ENCODE data around the gene TCTA. TPM values are rescaled to one million over a fixed set of nuclear protein-coding genes. Genes with fewer than 3 reads are reported as not detected.

TCTA gene
- total and polyA plus RNA-seq, 2 donors (not counting 3 experiments of a cell fraction or from before 2014, with no cell fraction given), result 21.9 to 32.3 TPM

DNA sequence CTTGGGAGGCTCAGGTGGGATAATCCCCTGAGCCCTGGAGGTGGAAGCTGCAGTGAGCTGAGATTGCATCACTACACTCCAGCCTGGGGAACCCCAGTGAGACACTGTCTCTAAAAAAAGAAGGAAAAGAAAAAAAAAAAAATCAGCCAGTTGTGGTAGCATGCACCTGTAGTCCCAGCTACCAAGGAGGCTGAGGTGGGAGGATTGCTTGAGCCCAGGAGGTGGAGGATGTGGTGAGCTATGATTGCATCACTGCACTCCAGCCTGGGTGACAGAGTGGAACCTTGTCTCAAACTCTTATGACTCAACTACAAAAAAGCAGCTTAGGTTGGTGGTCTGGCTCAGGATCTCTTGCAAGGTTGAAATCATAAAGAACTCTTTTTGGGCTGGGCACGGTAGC, 34.7 kb upstream of the TCTA start:
- intact Hi-C loops (cut with micrococcal nuclease) (no loop called here), dilution Hi-C loops (cut with MboI; ENCODE audit: extremely low pct_ligation_motif_present, low sequenced_read_pairs) (no loop called here)
- TF ChIP-seq EZH2 (IDR thresholded peaks at IDR 0.05; ENCODE audit: borderline replicate concordance, low read depth, low read length, severe bottlenecking) (no peak), JUN (IDR thresholded peaks at IDR 0.05; ENCODE audit: borderline replicate concordance, insufficient read depth, insufficient read length, low read depth) (no peak), GATA2 (IDR thresholded peaks at IDR 0.05; ENCODE audit: insufficient read depth, insufficient read length, low read depth, low read length) (no peak), POLR2A (IDR thresholded peaks at IDR 0.05; ENCODE audit: low read depth, low read length) (no peak), MYC (IDR thresholded peaks at IDR 0.05; ENCODE audit: low read depth, low read length) (no peak), POLR2AphosphoS5 (IDR thresholded peaks at IDR 0.05; ENCODE audit: insufficient read depth, low read depth, low read length) (no peak), FOS (IDR thresholded peaks at IDR 0.05; ENCODE audit: borderline replicate concordance, insufficient read depth, low read length) (no peak)
- TF ChIP-seq, protein P1, sequence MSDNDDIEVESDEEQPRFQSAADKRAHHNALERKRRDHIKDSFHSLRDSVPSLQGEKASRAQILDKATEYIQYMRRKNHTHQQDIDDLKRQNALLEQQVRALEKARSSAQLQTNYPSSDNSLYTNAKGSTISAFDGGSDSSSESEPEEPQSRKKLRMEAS (IDR thresholded peaks at IDR 0.05; ENCODE audit: insufficient read depth, insufficient read length), result no peak
- TF ChIP-seq, protein P2, sequence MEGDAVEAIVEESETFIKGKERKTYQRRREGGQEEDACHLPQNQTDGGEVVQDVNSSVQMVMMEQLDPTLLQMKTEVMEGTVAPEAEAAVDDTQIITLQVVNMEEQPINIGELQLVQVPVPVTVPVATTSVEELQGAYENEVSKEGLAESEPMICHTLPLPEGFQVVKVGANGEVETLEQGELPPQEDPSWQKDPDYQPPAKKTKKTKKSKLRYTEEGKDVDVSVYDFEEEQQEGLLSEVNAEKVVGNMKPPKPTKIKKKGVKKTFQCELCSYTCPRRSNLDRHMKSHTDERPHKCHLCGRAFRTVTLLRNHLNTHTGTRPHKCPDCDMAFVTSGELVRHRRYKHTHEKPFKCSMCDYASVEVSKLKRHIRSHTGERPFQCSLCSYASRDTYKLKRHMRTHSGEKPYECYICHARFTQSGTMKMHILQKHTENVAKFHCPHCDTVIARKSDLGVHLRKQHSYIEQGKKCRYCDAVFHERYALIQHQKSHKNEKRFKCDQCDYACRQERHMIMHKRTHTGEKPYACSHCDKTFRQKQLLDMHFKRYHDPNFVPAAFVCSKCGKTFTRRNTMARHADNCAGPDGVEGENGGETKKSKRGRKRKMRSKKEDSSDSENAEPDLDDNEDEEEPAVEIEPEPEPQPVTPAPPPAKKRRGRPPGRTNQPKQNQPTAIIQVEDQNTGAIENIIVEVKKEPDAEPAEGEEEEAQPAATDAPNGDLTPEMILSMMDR (IDR thresholded peaks at IDR 0.05; ENCODE audit: extremely low read depth in 1 of 2, insufficient read depth in 1 of 2, low read depth in 1 of 2, low read length in 2 of 2), result no peak
- POLR2A ChIA-PET, result interaction anchor here (0.5 to 0.7 kb wide), 2 partner anchors 9 to 16 kb away, joined by 3 to 5 read pairs; no protein-coding TSS in a partner anchor
- no peaks in the 10 kb centered on the region for H3K27me3 ChIP-seq (ENCODE audit: control insufficient read depth in 2 of 2, insufficient read depth in 2 of 2, low read length in 2 of 2)
- H4K20me1 ChIP-seq (replicated peaks; ENCODE audit: control insufficient read depth, extremely low read depth, insufficient read depth, low read length), result peaks cover 10% of the 10 kb centered on the region
- DNase-seq (ENCODE audit: low read depth, low spot score) (no peak), FAIRE-seq (no peak)
- H3K79me2 ChIP-seq (ENCODE audit: control insufficient read depth, insufficient read depth, low read length), result peaks cover 99% of the 10 kb centered on the region
- no peak overlapping the region for H3K9ac ChIP-seq (replicated peaks; ENCODE audit: extremely low read depth, insufficient read depth, low read length)
- CTCF ChIA-PET, result interaction anchor here (0.9 to 1.3 kb wide), 3 partner anchors 11 to 72 kb away, joined by 3 read pairs; no protein-coding TSS in a partner anchor
- H3K4me3 ChIP-seq (replicated peaks in 1 of 3; ENCODE audit: insufficient read depth in 1 of 3, low read depth in 1 of 3, low read length in 3 of 3), result no peak overlapping the region
- H3K9me1 ChIP-seq (replicated peaks; ENCODE audit: control insufficient read depth, extremely low read depth, insufficient read depth, low read length), result no peaks in the 10 kb centered on the region
- H3K4me2 ChIP-seq (ENCODE audit: insufficient read depth, low read length), result no peak overlapping the region
- no peak overlapping the region for H2AFZ ChIP-seq (ENCODE audit: low read depth, low read length)
- no TSS peak for BruUV-seq (replicated peaks)
- no peaks in the 10 kb centered on the region for H3K4me1 ChIP-seq (ENCODE audit: control insufficient read depth, extremely low read depth, insufficient read depth, low read length)
- peaks cover 16 to 17% of the 10 kb centered on the region in 2 experiments for H3K36me3 ChIP-seq (ENCODE audit: control insufficient read depth in 2 of 2, extremely low read depth in 1 of 2, insufficient read depth in 2 of 2, low read length in 2 of 2)
- H3K9me3 ChIP-seq (replicated peaks; ENCODE audit: control insufficient read depth, insufficient read depth, low read length), result no peaks in the 10 kb centered on the region
- no peak overlapping the region for H3K27ac ChIP-seq (ENCODE audit: insufficient read depth, low read depth, low read length)

Measured in endothelial cell of umbilical vein (primary cell).